HL-60 (cell line): ENCODE data around the gene RNF138.

Experiments used
- DNase-seq, 2 experiments: peaks; one replicate each; pipeline ENCODE4 v3.0.0-alpha.2; 2010 to 2020; ENCODE audit warnings: low read depth in 1 of 2, low spot score in 1 of 2
- H3K27ac ChIP-seq: fragments of 250-450 bp; sonication (Bioruptor Pico); replicated peaks from 2 replicates; pipeline ENCODE4 v1.5.1; 2020; ENCODE audit warnings: mild to moderate bottlenecking, moderate library complexity
- H3K27me3 ChIP-seq: fragments of 250-450 bp; sonication (Bioruptor Pico); 2 replicates; pipeline ENCODE4 v1.5.1; 2021; ENCODE audit warnings: mild to moderate bottlenecking, moderate library complexity; ENCODE audit not compliant: insufficient read depth, poor library complexity, severe bottlenecking
- H3K4me3 ChIP-seq: replicated peaks from 2 replicates; pipeline ENCODE4 v1.5.1; 2011; ENCODE audit warnings: mild to moderate bottlenecking, control low read depth, low read length; ENCODE audit not compliant: insufficient read depth
- GABPA ChIP-seq: IDR thresholded peaks from 2 replicates; pipeline ENCODE4 v1.6.1; 2012; ENCODE audit warnings: low read depth
- POLR2AphosphoS5 ChIP-seq: IDR thresholded peaks from 2 replicates; pipeline ENCODE4 v1.6.1; 2012; ENCODE audit warnings: low read depth
- SPI1 ChIP-seq: IDR thresholded peaks from 2 replicates; pipeline ENCODE4 v1.6.1; 2012; ENCODE audit warnings: low read depth, mild to moderate bottlenecking, borderline replicate concordance
- TF ChIP-seq, protein P1 (sequence below): IDR thresholded peaks from one replicate; pipeline ENCODE4 v1.5.1; 2011; ENCODE audit warnings: low read length, control low read depth, inconsistent platforms; ENCODE audit not compliant: insufficient read depth
- TF ChIP-seq, protein P2 (sequence below): IDR thresholded peaks from 2 replicates; pipeline ENCODE4 v1.6.1; 2012; ENCODE audit warnings: low read depth; ENCODE audit not compliant: insufficient replicate concordance

Gene RNF138

DNA sequence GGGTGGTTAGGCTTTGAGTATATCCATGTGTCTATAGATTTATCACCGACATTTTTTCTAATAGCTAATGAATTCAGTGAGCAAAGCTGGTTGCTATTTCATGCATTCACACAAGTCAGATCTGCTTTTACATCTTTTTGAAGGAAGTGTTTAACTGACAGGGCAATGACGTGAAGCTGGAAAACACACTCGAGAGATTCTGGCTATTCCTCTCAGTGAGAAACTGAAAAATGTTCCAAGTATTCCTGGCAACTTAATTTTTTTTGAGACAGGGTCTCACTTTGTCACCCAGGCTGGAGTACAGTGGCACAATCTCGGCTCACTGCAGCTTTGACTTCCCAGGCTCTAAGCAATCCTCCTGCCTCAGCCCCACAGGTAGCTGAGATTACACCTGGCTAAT lies 21.2 kb downstream of the RNF138 start:
- H3K27ac ChIP-seq, result no peak overlapping the region
- no peak for TF ChIP-seq SPI1
- no peak for TF ChIP-seq POLR2AphosphoS5
- TF ChIP-seq, protein P1, sequence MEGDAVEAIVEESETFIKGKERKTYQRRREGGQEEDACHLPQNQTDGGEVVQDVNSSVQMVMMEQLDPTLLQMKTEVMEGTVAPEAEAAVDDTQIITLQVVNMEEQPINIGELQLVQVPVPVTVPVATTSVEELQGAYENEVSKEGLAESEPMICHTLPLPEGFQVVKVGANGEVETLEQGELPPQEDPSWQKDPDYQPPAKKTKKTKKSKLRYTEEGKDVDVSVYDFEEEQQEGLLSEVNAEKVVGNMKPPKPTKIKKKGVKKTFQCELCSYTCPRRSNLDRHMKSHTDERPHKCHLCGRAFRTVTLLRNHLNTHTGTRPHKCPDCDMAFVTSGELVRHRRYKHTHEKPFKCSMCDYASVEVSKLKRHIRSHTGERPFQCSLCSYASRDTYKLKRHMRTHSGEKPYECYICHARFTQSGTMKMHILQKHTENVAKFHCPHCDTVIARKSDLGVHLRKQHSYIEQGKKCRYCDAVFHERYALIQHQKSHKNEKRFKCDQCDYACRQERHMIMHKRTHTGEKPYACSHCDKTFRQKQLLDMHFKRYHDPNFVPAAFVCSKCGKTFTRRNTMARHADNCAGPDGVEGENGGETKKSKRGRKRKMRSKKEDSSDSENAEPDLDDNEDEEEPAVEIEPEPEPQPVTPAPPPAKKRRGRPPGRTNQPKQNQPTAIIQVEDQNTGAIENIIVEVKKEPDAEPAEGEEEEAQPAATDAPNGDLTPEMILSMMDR, result no peak
- no peak for TF ChIP-seq GABPA
- TF ChIP-seq, protein P2, sequence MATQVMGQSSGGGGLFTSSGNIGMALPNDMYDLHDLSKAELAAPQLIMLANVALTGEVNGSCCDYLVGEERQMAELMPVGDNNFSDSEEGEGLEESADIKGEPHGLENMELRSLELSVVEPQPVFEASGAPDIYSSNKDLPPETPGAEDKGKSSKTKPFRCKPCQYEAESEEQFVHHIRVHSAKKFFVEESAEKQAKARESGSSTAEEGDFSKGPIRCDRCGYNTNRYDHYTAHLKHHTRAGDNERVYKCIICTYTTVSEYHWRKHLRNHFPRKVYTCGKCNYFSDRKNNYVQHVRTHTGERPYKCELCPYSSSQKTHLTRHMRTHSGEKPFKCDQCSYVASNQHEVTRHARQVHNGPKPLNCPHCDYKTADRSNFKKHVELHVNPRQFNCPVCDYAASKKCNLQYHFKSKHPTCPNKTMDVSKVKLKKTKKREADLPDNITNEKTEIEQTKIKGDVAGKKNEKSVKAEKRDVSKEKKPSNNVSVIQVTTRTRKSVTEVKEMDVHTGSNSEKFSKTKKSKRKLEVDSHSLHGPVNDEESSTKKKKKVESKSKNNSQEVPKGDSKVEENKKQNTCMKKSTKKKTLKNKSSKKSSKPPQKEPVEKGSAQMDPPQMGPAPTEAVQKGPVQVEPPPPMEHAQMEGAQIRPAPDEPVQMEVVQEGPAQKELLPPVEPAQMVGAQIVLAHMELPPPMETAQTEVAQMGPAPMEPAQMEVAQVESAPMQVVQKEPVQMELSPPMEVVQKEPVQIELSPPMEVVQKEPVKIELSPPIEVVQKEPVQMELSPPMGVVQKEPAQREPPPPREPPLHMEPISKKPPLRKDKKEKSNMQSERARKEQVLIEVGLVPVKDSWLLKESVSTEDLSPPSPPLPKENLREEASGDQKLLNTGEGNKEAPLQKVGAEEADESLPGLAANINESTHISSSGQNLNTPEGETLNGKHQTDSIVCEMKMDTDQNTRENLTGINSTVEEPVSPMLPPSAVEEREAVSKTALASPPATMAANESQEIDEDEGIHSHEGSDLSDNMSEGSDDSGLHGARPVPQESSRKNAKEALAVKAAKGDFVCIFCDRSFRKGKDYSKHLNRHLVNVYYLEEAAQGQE, result no peak
- no peaks in the 10 kb centered on the region for H3K27me3 ChIP-seq

DNA sequence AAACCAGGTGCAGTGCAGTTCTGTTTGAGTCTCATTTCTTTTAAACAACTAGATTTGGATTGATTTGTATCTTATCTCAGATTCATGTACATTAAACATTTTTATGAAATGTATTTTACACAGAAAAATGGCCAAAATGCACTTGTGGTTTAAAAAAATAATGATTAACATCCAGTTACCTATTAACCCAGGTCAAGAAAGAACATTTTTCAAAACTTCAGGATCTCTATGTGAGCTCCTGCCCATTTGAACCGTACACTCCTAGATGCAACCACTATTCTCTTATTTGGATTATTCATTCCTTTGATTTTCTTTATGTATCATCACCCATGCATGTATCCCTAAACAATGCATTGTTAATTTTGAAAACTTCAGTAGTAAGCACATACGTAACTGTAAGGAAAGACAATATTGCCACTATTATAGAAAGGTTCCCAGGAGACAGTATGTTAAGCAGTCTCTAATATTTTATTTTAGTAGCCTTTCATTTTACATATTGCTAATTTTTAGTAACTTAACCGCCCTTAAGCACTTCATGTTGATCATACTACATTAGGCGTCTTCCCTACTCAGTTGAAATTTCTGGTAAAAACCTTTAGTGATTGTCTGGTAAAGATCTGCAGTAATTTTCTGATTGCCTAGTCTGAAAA lies 22.7 kb downstream of the RNF138 start:
- Histone ChIP-seq H3K27ac (no peak overlapping the region), H3K4me3 (no peak overlapping the region), H3K27me3 (no peaks in the 10 kb centered on the region)
- DNase-seq, result no peak
- TF ChIP-seq GABPA (no peak), POLR2AphosphoS5 (no peak), SPI1 (no peak)
- TF ChIP-seq, protein P1, result no peak
- TF ChIP-seq, protein P2, result no peak

More for the DNA sequence above, 21.2 kb downstream of the RNF138 start:
- H3K4me3 ChIP-seq, result no peak overlapping the region
- no peak for DNase-seq

DNA sequence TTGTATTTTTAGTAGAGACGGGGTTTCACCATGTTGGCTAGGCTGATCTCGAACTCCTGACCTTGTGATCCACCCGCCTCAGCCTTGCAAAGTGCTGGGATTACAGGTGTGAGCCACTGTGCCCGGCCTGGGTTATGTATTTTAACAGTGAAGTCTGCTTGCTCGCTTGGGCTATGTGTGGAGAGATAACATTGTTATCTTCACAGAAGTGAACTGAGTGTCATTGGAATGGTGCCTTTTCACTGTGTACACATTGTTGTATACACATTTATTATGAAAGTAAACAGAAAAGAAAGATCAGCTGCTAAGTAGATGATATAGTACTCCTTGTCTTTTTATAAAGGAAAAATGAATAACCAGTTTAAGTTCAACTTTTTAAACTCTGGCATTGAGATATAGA lies 30.4 kb downstream of the RNF138 start:
- TF ChIP-seq GABPA (no peak), POLR2AphosphoS5 (no peak), SPI1 (no peak)
- TF ChIP-seq, protein P2, result no peak
- TF ChIP-seq, protein P1, result no peak
- DNase-seq, result no peak
- Histone ChIP-seq H3K27me3 (no peaks in the 10 kb centered on the region), H3K27ac (no peak overlapping the region), H3K4me3 (no peak overlapping the region)
